GM23338 (cell line): ENCODE data around the gene CACNA1A. TPM values are rescaled to one million over a fixed set of nuclear protein-coding genes. Genes with fewer than 3 reads are reported as not detected.

ENCODE experiments used
- ATAC-seq: fragments of 200-7000 bp; cut with Tn5 transposase; 3 replicates; pipeline ENCODE4 v1.9.1; 2020
- DNase-seq: peaks from one replicate; pipeline ENCODE4 v3.0.0-alpha.2; 2015; ENCODE audit warnings: low spot score
- H2AFZ ChIP-seq: fragments of 200-600 bp; sonication (generic); 2 replicates; pipeline ENCODE4 v1.8.0; 2016; ENCODE audit warnings: antibody characterized with exemption, mild to moderate bottlenecking, moderate library complexity
- H3F3A ChIP-seq: fragments of 200-600 bp; sonication (generic); replicated peaks from 2 replicates; pipeline ENCODE4 v1.8.0; 2017; ENCODE audit warnings: antibody characterized with exemption, mixed run types, low read depth
- H3K27ac ChIP-seq: fragments of 200-600 bp; sonication (generic); 2 replicates; pipeline ENCODE4 v1.6.1; 2016; ENCODE audit warnings: low read depth
- H3K27me3 ChIP-seq: fragments of 200-600 bp; sonication (generic); 2 replicates; pipeline ENCODE4 v1.8.0; 2016; ENCODE audit warnings: mild to moderate bottlenecking, mixed run types, moderate library complexity; ENCODE audit not compliant: insufficient read depth
- H3K36me3 ChIP-seq: fragments of 200-600 bp; sonication (generic); 2 replicates; pipeline ENCODE4 v1.8.0; 2016; ENCODE audit warnings: mild to moderate bottlenecking; ENCODE audit not compliant: insufficient read depth
- H3K4me1 ChIP-seq: fragments of 200-600 bp; sonication (generic); 2 replicates; pipeline ENCODE4 v1.8.0; 2016; ENCODE audit warnings: mild to moderate bottlenecking, moderate library complexity; ENCODE audit not compliant: insufficient read depth
- H3K4me2 ChIP-seq: fragments of 200-600 bp; sonication (generic); 2 replicates; pipeline ENCODE4 v1.7.1; 2017; ENCODE audit warnings: mixed run types
- H3K4me3 ChIP-seq: fragments of 200-600 bp; sonication (generic); 2 replicates; pipeline ENCODE4 v1.6.1; 2016; ENCODE audit warnings: mixed run types
- H3K79me2 ChIP-seq: fragments of 200-600 bp; sonication (generic); replicated peaks from 2 replicates; pipeline ENCODE4 v1.8.0; 2017; ENCODE audit warnings: mild to moderate bottlenecking; ENCODE audit not compliant: insufficient read depth
- H3K9me2 ChIP-seq: fragments of 200-600 bp; sonication (generic); 2 replicates; pipeline ENCODE4 v1.8.0; 2017; ENCODE audit not compliant: insufficient read depth
- H4K20me1 ChIP-seq: fragments of 200-600 bp; sonication (generic); replicated peaks from 2 replicates; pipeline ENCODE4 v1.8.0; 2017; ENCODE audit warnings: mild to moderate bottlenecking; ENCODE audit not compliant: insufficient read depth
- H3K27ac Mint-ChIP-seq: 2 replicates; pipeline ENCODE4 v1.8.0; 2020; ENCODE audit warnings: inconsistent platforms, mild to moderate bottlenecking, moderate library complexity, mixed read lengths
- H3K27me3 Mint-ChIP-seq: 3 replicates; pipeline ENCODE4 v1.8.0; 2022; ENCODE audit warnings: low read depth, mild to moderate bottlenecking, moderate library complexity, mixed read lengths, inconsistent platforms; ENCODE audit not compliant: insufficient read depth, poor library complexity
- H3K36me3 Mint-ChIP-seq: 3 replicates; pipeline ENCODE4 v1.8.0; 2021; ENCODE audit warnings: low read depth, mild to moderate bottlenecking, inconsistent platforms, moderate library complexity, mixed read lengths
- H3K4me1 Mint-ChIP-seq: 3 replicates; pipeline ENCODE4 v1.8.0; 2020; ENCODE audit warnings: mild to moderate bottlenecking, inconsistent platforms, mixed read lengths
- H3K4me3 Mint-ChIP-seq: 3 replicates; pipeline ENCODE4 v1.8.0; 2021; ENCODE audit warnings: moderate library complexity, mild to moderate bottlenecking, inconsistent platforms, mixed read lengths
- H3K9me3 Mint-ChIP-seq: 3 replicates; pipeline ENCODE4 v1.8.0; 2020; ENCODE audit warnings: moderate library complexity, mild to moderate bottlenecking, inconsistent platforms, mixed read lengths
- CREB1 ChIP-seq: fragments of 250-450 bp; sonication (Bioruptor Pico); IDR thresholded peaks from 2 replicates; pipeline ENCODE4 v1.5.0; 2020; ENCODE audit warnings: low read depth, mild to moderate bottlenecking, moderate library complexity
- EZH2 ChIP-seq: fragments of 200-600 bp; sonication (generic); IDR thresholded peaks from one replicate; pipeline ENCODE4 v1.8.0; 2017; ENCODE audit warnings: antibody characterized with exemption, mild to moderate bottlenecking, low read depth; ENCODE audit not compliant: unreplicated experiment
- EZH2phosphoT487 ChIP-seq: fragments of 200-600 bp; sonication (generic); IDR thresholded peaks from one replicate; pipeline ENCODE4 v1.8.1; 2018; ENCODE audit warnings: antibody characterized with exemption; ENCODE audit not compliant: unreplicated experiment
- JUNB ChIP-seq: IDR thresholded peaks from one replicate; pipeline ENCODE4 v1.6.1; 2016; ENCODE audit warnings: antibody characterized with exemption; ENCODE audit not compliant: unreplicated experiment
- NANOG ChIP-seq: IDR thresholded peaks from 2 replicates; pipeline ENCODE4 v1.6.1; 2016; ENCODE audit warnings: antibody characterized with exemption, borderline replicate concordance
- POLR2AphosphoS5 ChIP-seq: IDR thresholded peaks from 2 replicates; pipeline ENCODE4 v1.6.1; 2016; ENCODE audit warnings: antibody characterized with exemption, low read depth
- STAT1 ChIP-seq: IDR thresholded peaks from one replicate; pipeline ENCODE4 v1.6.1; 2016; ENCODE audit warnings: antibody characterized with exemption; ENCODE audit not compliant: unreplicated experiment
- ZNF114 ChIP-seq: fragments of 250-450 bp; sonication (Bioruptor Pico); IDR thresholded peaks from 2 replicates; pipeline ENCODE4 v1.5.0; 2020; ENCODE audit warnings: mild to moderate bottlenecking, moderate library complexity
- ZNF331 ChIP-seq: fragments of 250-450 bp; sonication (Bioruptor Pico); IDR thresholded peaks from 2 replicates; pipeline ENCODE4 v1.5.0; 2020; ENCODE audit warnings: low read depth, mild to moderate bottlenecking, moderate library complexity
- polyA plus RNA-seq: library from polyadenylated mRNA; unstranded; fragments of >200 nt; fragmentation: Nextera tagmentation; extraction: Ambion mirVana; gene quantifications from 2 replicates; pipeline ENCODE4 v1.2.1, GENCODE V29; 2016
- total RNA-seq: library from RNA; depleted of rRNA; stranded (reverse); fragments of >200 nt; shearing (Covaris generic); gene quantifications from 2 replicates; pipeline ENCODE4 v1.2.3, GENCODE V29; 2014
- TF ChIP-seq, protein P1 (sequence below): IDR thresholded peaks from one replicate; pipeline ENCODE4 v1.6.1; 2018; ENCODE audit warnings: antibody characterized with exemption; ENCODE audit not compliant: unreplicated experiment
- TF ChIP-seq, protein P2 (sequence below), 2 experiments: fragments of 200-600 bp in 1 of 2; sonication (generic) in 1 of 2; conservative IDR thresholded peaks; 2 replicates each; pipeline versions ENCODE4 v1.5.1 to v1.6.1; 2016 to 2017; ENCODE audit warnings: antibody characterized with exemption in 2 of 2, low read depth in 2 of 2, mild to moderate bottlenecking in 2 of 2, moderate library complexity in 1 of 2
- TF ChIP-seq, protein P3 (sequence below): fragments of 250-450 bp; sonication (Bioruptor Pico); IDR thresholded peaks from 2 replicates; pipeline ENCODE4 v1.5.0; 2020; ENCODE audit warnings: mild to moderate bottlenecking, moderate library complexity
- TF ChIP-seq, protein P4 (sequence below): IDR thresholded peaks from 2 replicates; pipeline ENCODE4 v1.6.1; 2016; ENCODE audit warnings: antibody characterized with exemption

Gene CACNA1A
- total and polyA plus RNA-seq, 2 experiments from 2014 or later, result 7.4 to 20.3 TPM

DNA sequence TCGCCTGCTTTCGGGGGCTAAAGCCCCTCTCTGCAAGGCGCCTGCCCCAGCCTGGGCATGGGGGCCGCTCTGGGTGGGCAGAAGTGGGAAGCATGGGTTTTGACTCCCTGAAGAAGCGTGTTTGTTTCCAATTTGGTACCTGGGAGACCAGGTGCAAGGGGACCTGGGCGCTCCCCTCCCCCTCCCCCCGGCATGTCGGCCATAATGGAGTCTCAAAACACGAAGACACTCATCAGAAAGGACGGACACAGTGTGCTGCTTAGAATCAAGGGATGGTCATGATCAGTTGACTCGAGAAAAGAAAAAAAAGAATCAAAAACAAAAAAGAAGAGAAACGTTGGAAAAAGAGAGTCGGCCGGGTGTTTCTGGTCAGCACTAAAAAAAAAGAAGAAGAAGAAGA, 279.3 kb downstream of the CACNA1A start:
- Histone ChIP-seq H3F3A (no peaks in the 10 kb centered on the region; the same call in 1 of the 2 replicates), H4K20me1 (no peaks in the 10 kb centered on the region), H3K4me1 (0 out of 2 replicates have a peak, but pooled peaks cover 4% of the 10 kb centered on the region), H3K27me3 (no peaks in the 10 kb centered on the region), H3K27ac (no peak overlapping the region), H2AFZ (no peak overlapping the region), H3K9me2 (no peaks in the 10 kb centered on the region), H3K79me2 (no peaks in the 10 kb centered on the region), H3K4me2 (0 out of 2 replicates have a peak overlapping the region, but pooled peaks have one; percentile 46), H3K4me3 (no peak overlapping the region), H3K36me3 (no peaks in the 10 kb centered on the region)
- Mint-ChIP-seq H3K9me3 (no peaks in the 10 kb centered on the region; the same call in 2 of the 3 replicates), H3K4me3 (no peak overlapping the region; the same call in 2 of the 3 replicates), H3K27me3 (peaks cover 8% of the 10 kb centered on the region), H3K36me3 (peaks cover 6% of the 10 kb centered on the region; the same call in 2 of the 3 replicates), H3K27ac (no peak overlapping the region; the same call in 1 of the 2 replicates), H3K4me1 (peaks cover 15% of the 10 kb centered on the region)
- no peak for DNase-seq
- ATAC-seq, result no peak
- TF ChIP-seq ZNF114 (CRISPR knock-in tag) (no peak), EZH2phosphoT487 (no peak), EZH2 (no peak), POLR2AphosphoS5 (no peak), ZNF331 (CRISPR knock-in tag) (no peak), STAT1 (no peak), NANOG (no peak), CREB1 (CRISPR knock-in tag) (no peak), JUNB (no peak)
- TF ChIP-seq, protein P1, sequence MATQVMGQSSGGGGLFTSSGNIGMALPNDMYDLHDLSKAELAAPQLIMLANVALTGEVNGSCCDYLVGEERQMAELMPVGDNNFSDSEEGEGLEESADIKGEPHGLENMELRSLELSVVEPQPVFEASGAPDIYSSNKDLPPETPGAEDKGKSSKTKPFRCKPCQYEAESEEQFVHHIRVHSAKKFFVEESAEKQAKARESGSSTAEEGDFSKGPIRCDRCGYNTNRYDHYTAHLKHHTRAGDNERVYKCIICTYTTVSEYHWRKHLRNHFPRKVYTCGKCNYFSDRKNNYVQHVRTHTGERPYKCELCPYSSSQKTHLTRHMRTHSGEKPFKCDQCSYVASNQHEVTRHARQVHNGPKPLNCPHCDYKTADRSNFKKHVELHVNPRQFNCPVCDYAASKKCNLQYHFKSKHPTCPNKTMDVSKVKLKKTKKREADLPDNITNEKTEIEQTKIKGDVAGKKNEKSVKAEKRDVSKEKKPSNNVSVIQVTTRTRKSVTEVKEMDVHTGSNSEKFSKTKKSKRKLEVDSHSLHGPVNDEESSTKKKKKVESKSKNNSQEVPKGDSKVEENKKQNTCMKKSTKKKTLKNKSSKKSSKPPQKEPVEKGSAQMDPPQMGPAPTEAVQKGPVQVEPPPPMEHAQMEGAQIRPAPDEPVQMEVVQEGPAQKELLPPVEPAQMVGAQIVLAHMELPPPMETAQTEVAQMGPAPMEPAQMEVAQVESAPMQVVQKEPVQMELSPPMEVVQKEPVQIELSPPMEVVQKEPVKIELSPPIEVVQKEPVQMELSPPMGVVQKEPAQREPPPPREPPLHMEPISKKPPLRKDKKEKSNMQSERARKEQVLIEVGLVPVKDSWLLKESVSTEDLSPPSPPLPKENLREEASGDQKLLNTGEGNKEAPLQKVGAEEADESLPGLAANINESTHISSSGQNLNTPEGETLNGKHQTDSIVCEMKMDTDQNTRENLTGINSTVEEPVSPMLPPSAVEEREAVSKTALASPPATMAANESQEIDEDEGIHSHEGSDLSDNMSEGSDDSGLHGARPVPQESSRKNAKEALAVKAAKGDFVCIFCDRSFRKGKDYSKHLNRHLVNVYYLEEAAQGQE, result no peak
- TF ChIP-seq, protein P2, sequence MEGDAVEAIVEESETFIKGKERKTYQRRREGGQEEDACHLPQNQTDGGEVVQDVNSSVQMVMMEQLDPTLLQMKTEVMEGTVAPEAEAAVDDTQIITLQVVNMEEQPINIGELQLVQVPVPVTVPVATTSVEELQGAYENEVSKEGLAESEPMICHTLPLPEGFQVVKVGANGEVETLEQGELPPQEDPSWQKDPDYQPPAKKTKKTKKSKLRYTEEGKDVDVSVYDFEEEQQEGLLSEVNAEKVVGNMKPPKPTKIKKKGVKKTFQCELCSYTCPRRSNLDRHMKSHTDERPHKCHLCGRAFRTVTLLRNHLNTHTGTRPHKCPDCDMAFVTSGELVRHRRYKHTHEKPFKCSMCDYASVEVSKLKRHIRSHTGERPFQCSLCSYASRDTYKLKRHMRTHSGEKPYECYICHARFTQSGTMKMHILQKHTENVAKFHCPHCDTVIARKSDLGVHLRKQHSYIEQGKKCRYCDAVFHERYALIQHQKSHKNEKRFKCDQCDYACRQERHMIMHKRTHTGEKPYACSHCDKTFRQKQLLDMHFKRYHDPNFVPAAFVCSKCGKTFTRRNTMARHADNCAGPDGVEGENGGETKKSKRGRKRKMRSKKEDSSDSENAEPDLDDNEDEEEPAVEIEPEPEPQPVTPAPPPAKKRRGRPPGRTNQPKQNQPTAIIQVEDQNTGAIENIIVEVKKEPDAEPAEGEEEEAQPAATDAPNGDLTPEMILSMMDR (conservative IDR thresholded peaks at IDR 0.05; ENCODE audit: low read depth in 2 of 2), result no peak
- TF ChIP-seq, protein P3, sequence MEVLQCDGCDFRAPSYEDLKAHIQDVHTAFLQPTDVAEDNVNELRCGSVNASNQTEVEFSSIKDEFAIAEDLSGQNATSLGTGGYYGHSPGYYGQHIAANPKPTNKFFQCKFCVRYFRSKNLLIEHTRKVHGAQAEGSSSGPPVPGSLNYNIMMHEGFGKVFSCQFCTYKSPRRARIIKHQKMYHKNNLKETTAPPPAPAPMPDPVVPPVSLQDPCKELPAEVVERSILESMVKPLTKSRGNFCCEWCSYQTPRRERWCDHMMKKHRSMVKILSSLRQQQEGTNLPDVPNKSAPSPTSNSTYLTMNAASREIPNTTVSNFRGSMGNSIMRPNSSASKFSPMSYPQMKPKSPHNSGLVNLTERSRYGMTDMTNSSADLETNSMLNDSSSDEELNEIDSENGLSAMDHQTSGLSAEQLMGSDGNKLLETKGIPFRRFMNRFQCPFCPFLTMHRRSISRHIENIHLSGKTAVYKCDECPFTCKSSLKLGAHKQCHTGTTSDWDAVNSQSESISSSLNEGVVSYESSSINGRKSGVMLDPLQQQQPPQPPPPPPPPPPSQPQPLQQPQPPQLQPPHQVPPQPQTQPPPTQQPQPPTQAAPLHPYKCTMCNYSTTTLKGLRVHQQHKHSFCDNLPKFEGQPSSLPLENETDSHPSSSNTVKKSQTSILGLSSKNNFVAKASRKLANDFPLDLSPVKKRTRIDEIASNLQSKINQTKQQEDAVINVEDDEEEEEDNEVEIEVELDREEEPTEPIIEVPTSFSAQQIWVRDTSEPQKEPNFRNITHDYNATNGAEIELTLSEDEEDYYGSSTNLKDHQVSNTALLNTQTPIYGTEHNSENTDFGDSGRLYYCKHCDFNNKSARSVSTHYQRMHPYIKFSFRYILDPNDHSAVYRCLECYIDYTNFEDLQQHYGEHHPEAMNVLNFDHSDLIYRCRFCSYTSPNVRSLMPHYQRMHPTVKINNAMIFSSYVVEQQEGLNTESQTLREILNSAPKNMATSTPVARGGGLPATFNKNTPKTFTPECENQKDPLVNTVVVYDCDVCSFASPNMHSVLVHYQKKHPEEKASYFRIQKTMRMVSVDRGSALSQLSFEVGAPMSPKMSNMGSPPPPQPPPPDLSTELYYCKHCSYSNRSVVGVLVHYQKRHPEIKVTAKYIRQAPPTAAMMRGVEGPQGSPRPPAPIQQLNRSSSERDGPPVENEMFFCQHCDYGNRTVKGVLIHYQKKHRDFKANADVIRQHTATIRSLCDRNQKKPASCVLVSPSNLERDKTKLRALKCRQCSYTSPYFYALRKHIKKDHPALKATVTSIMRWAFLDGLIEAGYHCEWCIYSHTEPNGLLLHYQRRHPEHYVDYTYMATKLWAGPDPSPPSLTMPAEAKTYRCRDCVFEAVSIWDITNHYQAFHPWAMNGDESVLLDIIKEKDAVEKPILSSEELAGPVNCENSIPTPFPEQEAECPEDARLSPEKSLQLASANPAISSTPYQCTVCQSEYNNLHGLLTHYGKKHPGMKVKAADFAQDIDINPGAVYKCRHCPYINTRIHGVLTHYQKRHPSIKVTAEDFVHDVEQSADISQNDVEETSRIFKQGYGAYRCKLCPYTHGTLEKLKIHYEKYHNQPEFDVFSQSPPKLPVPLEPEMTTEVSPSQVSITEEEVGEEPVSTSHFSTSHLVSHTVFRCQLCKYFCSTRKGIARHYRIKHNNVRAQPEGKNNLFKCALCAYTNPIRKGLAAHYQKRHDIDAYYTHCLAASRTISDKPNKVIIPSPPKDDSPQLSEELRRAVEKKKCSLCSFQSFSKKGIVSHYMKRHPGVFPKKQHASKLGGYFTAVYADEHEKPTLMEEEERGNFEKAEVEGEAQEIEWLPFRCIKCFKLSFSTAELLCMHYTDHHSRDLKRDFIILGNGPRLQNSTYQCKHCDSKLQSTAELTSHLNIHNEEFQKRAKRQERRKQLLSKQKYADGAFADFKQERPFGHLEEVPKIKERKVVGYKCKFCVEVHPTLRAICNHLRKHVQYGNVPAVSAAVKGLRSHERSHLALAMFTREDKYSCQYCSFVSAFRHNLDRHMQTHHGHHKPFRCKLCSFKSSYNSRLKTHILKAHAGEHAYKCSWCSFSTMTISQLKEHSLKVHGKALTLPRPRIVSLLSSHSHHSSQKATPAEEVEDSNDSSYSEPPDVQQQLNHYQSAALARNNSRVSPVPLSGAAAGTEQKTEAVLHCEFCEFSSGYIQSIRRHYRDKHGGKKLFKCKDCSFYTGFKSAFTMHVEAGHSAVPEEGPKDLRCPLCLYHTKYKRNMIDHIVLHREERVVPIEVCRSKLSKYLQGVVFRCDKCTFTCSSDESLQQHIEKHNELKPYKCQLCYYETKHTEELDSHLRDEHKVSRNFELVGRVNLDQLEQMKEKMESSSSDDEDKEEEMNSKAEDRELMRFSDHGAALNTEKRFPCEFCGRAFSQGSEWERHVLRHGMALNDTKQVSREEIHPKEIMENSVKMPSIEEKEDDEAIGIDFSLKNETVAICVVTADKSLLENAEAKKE (CRISPR knock-in tag), result no peak
- TF ChIP-seq, protein P4, sequence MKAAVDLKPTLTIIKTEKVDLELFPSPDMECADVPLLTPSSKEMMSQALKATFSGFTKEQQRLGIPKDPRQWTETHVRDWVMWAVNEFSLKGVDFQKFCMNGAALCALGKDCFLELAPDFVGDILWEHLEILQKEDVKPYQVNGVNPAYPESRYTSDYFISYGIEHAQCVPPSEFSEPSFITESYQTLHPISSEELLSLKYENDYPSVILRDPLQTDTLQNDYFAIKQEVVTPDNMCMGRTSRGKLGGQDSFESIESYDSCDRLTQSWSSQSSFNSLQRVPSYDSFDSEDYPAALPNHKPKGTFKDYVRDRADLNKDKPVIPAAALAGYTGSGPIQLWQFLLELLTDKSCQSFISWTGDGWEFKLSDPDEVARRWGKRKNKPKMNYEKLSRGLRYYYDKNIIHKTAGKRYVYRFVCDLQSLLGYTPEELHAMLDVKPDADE, result no peak
